IPS-15b (cell line): ENCODE data around the gene ZNF675.
"Not testable (repeated sequence)": the region's sequence is repeated elsewhere in the genome, so short reads cannot be mapped to it uniquely, and the experiment has no call there.

Source experiments
- H3K27me3 ChIP-seq: one replicate; pipeline ENCODE4 v1.6.1; 2013; ENCODE audit warnings: low read length; ENCODE audit not compliant: control insufficient read depth, insufficient read depth
- H3K36me3 ChIP-seq: one replicate; pipeline ENCODE4 v1.6.1; 2013; ENCODE audit warnings: low read length; ENCODE audit not compliant: control insufficient read depth, insufficient read depth
- H3K4me1 ChIP-seq: one replicate; pipeline ENCODE4 v1.6.1; 2013; ENCODE audit warnings: mild to moderate bottlenecking, low read length; ENCODE audit not compliant: control insufficient read depth, insufficient read depth
- H3K4me3 ChIP-seq: one replicate; pipeline ENCODE4 v1.5.1; 2013; ENCODE audit warnings: low read depth, low read length
- H3K9ac ChIP-seq: one replicate; pipeline ENCODE4 v1.6.1; 2013; ENCODE audit warnings: low read depth, mild to moderate bottlenecking, low read length
- H3K9me3 ChIP-seq: one replicate; pipeline ENCODE4 v1.6.1; 2013; ENCODE audit warnings: mild to moderate bottlenecking, low read length; ENCODE audit not compliant: control insufficient read depth, insufficient read depth

Gene ZNF675

GRCh38 chr19:23686621-23687423 is at the start of gene ZNF675:
ZNF675 (minus strand) TSS chr19:23687212; CDS start chr19:23687033, 179 bp downstream.
- Histone ChIP-seq H3K4me3 (peak within 1 kb of the TSS; percentile 94), H3K36me3 (no peaks in the 10 kb centered on the region), H3K27me3 (no peaks in the 10 kb centered on the region), H3K9ac (peak within 1 kb of the TSS; percentile 95), H3K4me1 (no peaks in the 10 kb centered on the region), H3K9me3 (no peaks in the 10 kb centered on the region)

- H3K27me3 ChIP-seq, H3K9ac ChIP-seq, H3K36me3 ChIP-seq, H3K4me3 ChIP-seq, H3K4me1 ChIP-seq, H3K9me3 ChIP-seq: not testable (repeated sequence)
Observed at GRCh38 chr19:23730729-23731465, 43.9 kb upstream of the ZNF675 start.

- H3K9me3 ChIP-seq, H3K36me3 ChIP-seq, H3K9ac ChIP-seq, H3K4me3 ChIP-seq, H3K27me3 ChIP-seq: not testable (repeated sequence)
- H3K4me1 ChIP-seq: peaks cover 15% of the 10 kb centered on the region
Observed at GRCh38 chr19:23724161-23724560, 37.1 kb upstream of the ZNF675 start.

- Histone ChIP-seq H3K9me3 (no peaks in the 10 kb centered on the region), H3K4me3 (peak overlapping the region; percentile 35), H3K27me3 (no peaks in the 10 kb centered on the region), H3K4me1 (peaks cover 9% of the 10 kb centered on the region), H3K36me3 (no peaks in the 10 kb centered on the region), H3K9ac (no peak overlapping the region)
Observed at GRCh38 chr19:23718802-23719201, 31.8 kb upstream of the ZNF675 start.

GRCh38 chr19:23716792-23717191 is 29.8 kb upstream of the ZNF675 start:
- Histone ChIP-seq H3K36me3 (no peaks in the 10 kb centered on the region), H3K4me3 (no peak overlapping the region), H3K9ac (no peak overlapping the region), H3K9me3 (no peaks in the 10 kb centered on the region), H3K27me3 (no peaks in the 10 kb centered on the region), H3K4me1 (peaks cover 6% of the 10 kb centered on the region)

- Histone ChIP-seq H3K36me3 (no peaks in the 10 kb centered on the region), H3K27me3 (no peaks in the 10 kb centered on the region), H3K4me3 (no peak overlapping the region), H3K9ac (no peak overlapping the region), H3K4me1 (no peaks in the 10 kb centered on the region), H3K9me3 (no peaks in the 10 kb centered on the region)
Observed at GRCh38 chr19:23709347-23709746, 22.3 kb upstream of the ZNF675 start.

- Histone ChIP-seq H3K4me3 (no peak overlapping the region), H3K9ac (no peak overlapping the region), H3K36me3 (no peaks in the 10 kb centered on the region)
Observed at GRCh38 chr19:23706657-23707056, 19.6 kb upstream of the ZNF675 start.

GRCh38 chr19:23699521-23699860 is 12.5 kb upstream of the ZNF675 start:
- Histone ChIP-seq H3K4me1 (peaks cover 12% of the 10 kb centered on the region), H3K27me3 (no peaks in the 10 kb centered on the region), H3K4me3 (no peak overlapping the region), H3K9me3 (no peaks in the 10 kb centered on the region), H3K36me3 (no peaks in the 10 kb centered on the region), H3K9ac (no peak overlapping the region)

More at GRCh38 chr19:23706657-23707056, 19.6 kb upstream of the ZNF675 start:
- H3K4me1 ChIP-seq: no peaks in the 10 kb centered on the region
- no peaks in the 10 kb centered on the region for H3K9me3 ChIP-seq
- no peaks in the 10 kb centered on the region for H3K27me3 ChIP-seq

- no peak overlapping the region for H3K4me3 ChIP-seq
- H3K9ac ChIP-seq: no peak overlapping the region
- no peaks in the 10 kb centered on the region for H3K27me3 ChIP-seq
- peaks cover 12% of the 10 kb centered on the region for H3K4me1 ChIP-seq
- no peaks in the 10 kb centered on the region for H3K36me3 ChIP-seq
- no peaks in the 10 kb centered on the region for H3K9me3 ChIP-seq
Observed at GRCh38 chr19:23698711-23699520, 11.9 kb upstream of the ZNF675 start.

- H3K4me3 ChIP-seq, H3K36me3 ChIP-seq, H3K9me3 ChIP-seq, H3K27me3 ChIP-seq, H3K4me1 ChIP-seq, H3K9ac ChIP-seq: not testable (repeated sequence)
Observed at GRCh38 chr19:23692937-23693336, 5.9 kb upstream of the ZNF675 start.

- no peaks in the 10 kb centered on the region for H3K4me1 ChIP-seq
- no peak overlapping the region for H3K4me3 ChIP-seq
- no peaks in the 10 kb centered on the region for H3K27me3 ChIP-seq
- no peak overlapping the region for H3K9ac ChIP-seq
- H3K9me3 ChIP-seq: no peaks in the 10 kb centered on the region
- H3K36me3 ChIP-seq: peaks cover 7% of the 10 kb centered on the region
Observed at GRCh38 chr19:23673132-23673531, 13.9 kb downstream of the ZNF675 start.
